GM18499 (cell line): Measurements from ENCODE around the gene ZNF618.

Experiments used
- ATAC-seq: cut with Tn5 transposase; IDR thresholded peaks from one replicate; pipeline ENCODE4 v1.9.1; 2021; ENCODE audit warnings: moderate number of reproducible peaks; ENCODE audit not compliant: insufficient read depth, unreplicated experiment

ZNF618 gene

DNA sequence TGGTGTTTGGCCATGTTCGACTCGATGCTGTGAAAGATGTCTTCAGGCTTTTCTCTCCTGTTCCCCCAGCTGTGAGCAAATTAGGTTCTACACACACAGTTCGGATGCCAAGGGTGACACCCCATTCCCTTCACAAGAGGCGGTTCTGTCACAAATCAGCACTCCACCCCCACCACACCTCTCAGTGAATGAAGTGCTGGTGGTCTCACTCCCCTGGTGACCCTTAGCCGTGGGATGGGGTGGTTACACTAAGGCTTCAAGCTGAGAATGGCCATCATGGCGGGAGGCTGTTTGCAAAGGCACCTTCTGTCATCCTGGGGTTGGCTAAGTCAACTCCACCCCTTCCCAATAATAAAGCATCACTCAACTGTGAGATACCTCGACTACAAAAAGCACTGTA is 175.6 kb downstream of the ZNF618 start:
- no peak for ATAC-seq

DNA sequence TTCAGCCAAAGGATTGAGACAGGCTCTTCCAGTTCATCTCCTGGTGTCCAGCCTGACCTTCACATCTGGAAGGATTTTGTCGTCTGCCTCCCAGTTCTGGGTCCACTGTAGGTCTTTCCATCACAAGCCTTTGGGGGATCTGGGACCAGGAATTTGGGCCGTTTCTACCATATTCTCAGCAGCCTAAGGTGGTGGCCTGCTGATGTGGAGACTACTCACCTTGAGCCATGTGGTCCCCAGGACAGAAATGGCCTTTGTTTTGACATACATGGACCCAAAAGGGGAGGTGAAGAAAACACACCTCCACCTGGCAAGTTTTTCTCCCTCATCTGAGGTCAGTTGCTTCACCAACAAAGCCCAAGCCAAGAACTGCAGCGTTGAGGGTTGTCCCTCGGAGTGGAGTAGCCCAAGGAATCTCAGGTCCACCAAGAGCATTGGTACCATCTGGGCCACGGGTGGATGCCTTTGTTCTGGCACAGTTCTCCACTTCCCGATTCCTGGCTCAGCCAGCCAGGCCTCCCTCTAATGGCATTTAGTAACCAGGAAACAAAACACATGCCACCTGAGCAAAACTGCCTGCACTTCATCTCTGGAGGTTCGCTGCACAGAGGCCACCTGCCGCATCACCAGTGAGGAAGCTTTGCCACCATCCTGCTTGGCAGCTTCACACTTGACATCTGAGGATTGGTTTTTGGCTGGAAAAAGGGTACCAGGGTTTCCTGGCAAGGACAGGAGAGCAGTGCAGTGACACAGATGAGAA is 177.3 kb downstream of the ZNF618 start:
- ATAC-seq = no peak

DNA sequence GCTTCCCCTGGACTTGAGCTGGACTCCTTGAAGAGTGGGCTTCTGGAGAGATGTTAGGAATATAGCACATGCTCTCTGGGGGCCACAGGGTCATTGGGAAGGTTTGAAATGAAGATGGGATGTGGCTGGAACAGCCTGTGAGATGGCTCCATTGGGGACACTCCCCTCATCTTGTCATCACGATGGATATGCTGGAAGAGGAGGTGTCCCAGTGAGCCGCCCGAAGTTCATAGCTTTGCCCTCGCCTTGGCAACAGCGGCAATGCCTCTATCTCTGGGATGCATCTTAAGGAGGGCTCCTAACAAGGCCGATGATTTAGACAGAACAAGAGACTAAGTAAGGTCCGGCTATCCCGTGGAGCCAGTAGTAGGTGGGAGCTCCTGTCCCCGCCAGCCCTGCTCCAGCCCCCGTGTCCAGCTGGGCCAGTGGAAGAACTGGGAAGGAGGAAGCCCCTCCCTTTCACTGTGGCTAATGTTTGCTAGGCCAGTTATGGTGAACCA is 178.1 kb downstream of the ZNF618 start:
- no peak for ATAC-seq

DNA sequence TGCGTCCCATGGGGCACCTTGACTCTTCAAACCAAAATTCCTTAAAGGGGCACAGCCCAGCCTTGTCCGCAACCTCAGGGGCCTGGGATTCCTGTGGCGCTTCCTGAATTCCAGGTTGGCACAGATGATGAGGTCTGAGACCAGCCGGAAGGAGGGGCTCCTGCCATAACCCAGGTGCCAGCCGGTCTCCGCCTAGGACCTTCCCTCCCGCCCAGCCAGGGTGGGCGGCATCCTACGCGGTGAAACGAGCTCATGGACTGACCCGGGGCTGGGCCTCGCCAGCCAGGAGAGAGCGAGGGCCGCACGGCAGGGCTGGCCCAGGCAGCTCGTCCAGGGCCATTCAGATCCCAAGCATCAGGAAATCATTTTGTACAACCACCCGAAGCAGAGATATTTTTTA is 179.0 kb downstream of the ZNF618 start:
- ATAC-seq = no peak

DNA sequence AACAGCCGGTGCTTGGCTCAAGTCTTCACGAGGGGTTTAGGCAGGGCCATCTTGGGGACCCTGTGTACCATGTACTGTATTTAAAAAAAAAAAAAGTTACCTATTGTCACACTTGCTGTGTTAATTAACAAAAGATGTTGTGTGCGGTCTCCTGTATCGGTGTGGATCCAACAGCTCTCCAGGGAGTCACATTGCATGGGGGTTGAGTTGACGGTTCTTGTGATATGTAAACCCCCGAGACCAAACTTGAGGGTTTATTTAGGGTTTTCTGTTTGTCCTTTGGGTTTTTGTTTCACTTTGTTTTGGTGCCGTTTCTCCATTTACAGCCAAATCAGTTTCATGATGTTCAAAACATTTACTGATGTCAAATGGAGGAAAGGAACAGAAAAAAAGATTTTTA is 179.8 kb downstream of the ZNF618 start:
- no peak for ATAC-seq

DNA sequence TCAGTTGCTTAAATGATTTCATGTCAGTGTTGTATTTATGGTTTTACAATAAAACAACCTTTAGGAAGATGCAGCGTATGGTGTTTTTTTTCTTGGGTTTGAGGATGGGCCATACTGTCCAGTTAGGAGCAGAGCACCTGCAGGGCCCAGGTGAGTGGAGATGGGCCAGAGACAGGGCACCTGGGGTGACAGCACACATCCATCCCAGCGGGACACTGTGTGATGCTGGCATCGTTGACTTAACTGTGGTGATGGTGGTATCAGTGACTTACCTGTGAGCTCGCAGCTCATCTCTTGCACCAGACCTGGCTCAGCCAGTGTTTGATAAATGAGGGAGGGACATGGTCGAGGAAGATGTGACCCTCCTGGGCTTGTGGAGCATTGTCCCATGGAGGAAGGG is 180.4 kb downstream of the ZNF618 start:
- ATAC-seq = no peak

DNA sequence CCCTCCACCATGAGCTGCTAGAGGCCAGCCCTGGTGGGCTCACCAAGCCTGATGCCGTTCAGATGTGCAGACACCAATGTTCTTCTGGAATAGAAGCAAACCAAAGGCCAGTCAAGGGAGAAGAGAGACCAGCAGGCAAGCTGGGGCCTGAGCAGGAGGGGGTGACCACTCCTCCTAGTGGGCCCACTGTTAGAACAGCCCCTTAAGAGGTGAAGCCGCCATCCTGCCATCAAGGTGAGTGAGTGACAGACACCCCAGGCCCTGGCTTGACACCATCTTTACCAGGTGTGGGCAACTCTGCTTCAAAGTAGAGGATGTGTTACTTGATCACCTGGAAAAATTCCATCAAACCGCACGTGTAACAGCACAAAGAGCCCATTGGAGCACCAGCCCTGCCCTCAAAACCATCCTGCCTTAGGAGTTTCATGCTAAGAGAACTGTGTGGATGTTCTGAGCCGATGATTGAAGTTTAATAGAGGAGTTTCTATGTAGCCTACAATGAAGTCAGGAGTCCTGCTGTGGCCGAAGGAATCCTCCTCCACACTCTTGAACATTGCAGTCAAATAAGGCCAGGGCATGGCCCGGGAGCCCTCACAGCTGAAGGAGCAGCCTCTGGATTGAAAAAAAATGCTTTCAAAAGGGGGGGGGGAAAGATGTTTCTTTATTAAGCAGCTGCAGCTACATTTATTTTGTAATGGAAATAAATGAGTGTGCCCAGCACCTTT is 181.2 kb downstream of the ZNF618 start:
- no peak for ATAC-seq

DNA sequence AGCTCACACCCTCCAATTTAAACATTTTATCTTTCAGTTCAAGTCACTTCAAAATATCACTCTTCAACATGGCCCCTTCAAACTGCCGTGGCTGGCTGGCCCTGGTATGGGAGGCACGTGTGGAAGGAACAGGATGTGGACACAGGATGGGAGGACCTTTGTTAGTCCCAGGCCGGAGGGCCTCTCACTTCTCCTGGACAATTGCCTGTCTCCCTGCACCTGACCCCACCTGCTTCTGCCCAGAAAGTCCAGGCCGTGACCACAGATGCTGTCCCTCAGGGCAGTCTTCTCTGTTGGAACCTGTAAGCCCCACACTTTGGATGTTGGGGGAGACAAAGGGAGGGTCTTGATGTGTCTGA is 182.6 kb downstream of the ZNF618 start:
- no peak for ATAC-seq

DNA sequence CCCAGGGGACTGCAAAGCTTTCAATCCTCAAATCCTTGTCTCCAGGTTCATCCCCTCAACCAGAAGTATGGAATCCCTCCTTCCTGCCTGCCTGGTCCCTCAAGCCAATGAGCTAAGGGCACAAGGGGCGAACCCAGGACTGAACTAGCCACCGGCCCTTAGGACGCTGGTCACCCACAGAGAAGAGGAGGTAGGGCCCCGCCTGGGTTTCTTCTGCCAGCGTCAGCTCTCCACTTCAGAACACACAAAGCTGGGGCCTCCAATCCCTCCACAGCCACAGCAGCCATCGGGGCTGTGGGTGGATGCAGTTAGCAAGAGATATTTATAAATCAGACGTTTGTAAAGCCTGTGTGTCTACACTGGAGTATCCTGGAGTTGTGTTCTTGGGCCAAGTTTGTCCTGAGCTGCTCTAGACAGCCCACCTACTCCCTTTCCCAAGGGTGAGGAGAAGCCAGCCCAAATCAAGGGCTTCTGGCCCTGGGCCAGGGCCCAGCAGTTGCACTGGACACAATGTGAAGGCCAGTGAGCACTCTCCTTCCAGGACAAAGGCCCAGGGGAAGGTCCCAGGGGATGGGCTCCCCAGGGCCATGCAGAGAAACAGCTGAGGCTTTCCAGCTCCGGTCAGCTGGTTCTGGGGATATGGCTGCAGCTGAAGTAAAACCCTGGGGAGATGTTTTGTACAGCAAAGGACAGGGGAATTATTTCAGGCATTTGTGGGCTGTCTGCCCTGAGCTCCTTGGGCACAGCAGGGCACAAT is 183.1 kb downstream of the ZNF618 start:
- no peak for ATAC-seq

DNA sequence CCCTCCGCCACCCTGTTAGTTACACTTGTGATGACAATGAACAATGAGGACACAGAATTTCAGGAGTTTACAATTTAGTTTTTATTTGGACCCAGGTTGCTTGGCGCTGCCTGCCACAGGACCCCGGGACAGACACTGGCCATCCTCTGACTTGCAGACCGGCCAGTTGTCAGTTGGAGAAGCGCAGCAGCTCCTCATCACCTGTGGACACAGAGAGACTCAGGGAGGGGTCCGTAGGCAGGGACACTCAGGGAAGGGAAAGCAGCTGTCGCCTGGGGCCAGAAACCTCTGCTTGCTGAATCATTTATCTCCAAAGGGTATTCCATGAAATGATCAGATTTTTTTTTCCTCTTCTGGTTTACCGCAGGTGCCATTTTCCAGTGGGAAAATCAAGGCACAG is 184.0 kb downstream of the ZNF618 start:
- no peak for ATAC-seq

DNA sequence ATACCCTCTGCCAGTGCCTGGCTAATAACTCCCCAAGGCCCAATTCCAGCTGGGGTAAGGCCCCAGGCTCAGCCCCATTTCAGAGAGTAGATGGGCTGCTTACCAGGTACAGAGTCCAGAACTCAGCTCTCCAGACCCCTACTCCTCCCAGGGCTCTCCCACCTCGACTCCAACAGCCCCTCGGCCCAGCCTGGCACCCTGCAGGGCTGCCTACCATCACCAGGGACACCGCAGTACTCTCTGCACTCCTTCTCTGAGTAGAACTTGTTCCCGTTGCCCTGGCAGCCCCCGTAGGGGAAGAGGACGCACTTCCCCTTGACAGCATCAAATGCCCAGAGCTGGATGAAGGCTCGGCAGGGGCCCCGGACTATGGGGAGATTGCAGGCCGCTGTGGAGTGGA is 184.6 kb downstream of the ZNF618 start:
- ATAC-seq = no peak

DNA sequence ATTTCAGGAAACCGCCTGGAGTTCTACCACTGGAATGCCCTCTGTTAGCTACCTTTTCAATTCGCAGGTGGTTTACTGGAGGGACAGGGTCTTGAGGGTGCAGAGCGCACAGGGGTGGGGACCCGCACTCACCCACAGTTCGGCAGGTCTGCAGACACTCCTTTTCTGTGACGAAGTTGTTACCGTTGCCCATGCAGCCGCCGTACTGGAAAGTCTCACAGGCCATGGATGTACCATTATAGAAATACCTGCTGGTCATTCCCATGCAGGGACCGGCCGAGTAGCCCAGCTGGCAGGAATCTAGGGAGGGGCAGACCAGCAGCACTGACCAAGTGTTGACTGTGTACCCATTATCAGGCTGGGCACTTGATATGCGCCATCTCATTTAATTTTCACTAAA is 185.2 kb downstream of the ZNF618 start:
- ATAC-seq = no peak

DNA sequence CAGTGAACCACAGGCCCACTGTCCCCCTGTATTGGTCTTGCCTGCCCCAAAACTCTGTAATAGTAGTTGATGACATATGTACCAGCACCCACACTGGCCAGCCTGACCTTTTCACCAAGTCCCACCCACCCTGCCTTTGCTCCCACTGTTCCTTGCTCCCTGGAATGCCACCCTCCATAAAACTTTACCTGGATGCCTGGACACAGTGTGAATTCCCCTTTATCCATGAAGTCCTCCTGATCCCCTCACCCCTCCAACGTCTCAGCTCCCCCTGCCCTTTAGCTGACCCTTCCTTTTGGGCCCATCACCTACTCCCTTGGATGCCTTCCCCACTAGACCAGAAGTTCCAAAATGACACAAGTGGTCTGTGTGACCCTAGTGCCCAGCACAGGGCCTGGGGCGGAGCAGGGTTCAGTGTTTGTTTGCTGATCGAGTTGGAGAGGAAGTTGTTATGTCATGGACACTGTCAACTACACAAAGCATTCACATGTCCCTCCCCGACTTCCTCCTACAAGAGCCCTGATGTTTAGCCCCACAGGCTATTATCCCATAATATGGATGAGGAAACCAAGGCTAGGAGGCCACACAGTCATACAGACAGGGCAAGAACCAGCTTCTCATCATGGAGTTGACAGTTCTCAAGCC is 185.8 kb downstream of the ZNF618 start:
- no peak for ATAC-seq

DNA sequence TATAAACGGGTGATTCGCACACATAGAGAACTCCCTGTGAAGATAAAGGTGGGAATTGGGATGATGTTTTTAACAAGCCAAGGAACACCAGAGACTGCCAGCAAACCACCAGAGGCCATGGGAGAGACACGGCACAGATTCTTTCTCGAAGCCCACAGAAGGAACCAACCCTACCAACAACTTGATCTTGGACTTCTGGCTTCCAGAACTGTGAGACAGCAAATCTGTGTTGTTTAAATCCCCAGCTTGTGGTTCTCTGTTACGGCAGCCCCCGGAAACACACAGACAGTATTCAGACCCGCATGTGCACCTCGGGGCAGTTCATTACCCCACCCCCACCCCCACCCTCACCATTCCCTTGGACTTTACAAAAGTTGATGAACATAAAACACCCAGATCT is 189.2 kb downstream of the ZNF618 start:
- ATAC-seq = no peak

DNA sequence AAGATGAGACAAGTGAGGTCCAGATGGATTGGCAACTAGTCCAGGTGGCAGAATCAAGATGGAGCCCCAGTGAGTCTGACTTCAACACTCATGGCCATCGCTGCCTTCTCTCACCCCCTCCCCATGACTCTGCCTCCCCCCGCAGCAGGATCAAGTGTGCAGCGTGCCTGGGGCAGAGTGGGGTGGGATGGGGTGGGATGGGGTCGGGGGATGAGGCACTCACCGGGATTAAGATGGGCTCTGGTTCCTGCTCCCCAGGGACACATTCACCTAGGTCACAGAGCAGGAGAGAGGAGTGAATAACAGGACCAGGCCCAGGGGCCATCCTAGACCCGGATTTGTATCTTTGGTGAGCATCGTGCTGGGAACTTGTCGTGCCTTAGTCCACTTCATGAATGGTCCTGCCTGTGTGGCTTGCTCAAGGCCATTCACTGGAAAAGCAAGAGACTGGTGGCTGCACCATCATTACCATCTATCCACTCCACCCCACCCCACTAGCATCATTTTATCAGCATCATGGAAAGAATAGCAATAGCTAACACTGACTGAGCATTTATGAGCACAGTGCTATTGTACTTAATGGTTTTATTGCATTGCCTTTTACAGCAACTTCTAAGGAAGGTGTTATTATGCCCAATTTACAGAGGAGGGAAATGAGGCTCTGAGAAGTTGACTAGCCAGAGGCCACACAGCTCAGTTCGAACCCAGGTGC is 193.5 kb downstream of the ZNF618 start:
- ATAC-seq = no peak

DNA sequence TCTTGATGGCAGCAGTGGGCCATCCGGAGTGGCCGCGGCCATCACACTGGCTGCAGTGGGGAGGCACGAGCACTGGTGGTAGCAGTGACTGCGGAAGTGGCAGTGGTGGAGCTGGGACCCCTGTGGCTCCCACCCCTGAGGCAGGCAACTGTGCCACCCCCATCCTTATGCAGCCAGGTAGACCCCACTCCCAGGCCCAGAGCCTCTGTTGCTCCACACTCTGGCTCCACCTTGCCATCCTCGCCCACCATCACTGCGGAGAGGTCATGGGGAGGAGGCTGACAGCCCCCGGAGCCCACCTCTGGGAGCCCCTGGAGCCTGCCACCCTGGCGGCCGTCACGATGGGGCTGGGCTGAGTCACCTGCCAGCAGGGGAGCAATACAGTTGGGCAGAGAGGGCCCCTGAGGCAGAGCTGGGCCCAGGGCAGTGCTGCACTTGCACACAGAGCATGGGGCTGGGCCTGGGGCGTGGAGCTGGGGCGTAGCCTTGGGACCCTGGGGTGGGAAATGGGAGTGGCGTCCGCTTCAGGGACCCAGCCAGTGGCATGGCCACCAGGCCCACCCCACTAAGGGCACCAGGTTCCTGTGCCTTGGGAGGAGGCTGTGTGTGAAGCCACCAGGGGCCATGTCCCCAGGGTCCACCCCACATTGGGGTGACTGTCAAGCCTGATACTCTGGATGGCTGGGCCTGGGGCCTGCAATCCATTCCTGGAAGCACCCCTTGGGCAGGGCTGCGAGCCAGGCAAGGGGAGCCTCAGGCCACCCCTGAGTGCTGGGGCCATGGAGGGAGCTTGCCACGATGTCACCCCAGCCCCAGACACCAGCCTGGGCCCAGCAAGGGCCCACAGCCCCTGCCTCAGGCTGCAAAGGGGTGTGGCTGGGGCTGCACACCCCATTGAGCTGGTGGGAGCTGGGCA is 194.3 kb downstream of the ZNF618 start:
- ATAC-seq = no peak

DNA sequence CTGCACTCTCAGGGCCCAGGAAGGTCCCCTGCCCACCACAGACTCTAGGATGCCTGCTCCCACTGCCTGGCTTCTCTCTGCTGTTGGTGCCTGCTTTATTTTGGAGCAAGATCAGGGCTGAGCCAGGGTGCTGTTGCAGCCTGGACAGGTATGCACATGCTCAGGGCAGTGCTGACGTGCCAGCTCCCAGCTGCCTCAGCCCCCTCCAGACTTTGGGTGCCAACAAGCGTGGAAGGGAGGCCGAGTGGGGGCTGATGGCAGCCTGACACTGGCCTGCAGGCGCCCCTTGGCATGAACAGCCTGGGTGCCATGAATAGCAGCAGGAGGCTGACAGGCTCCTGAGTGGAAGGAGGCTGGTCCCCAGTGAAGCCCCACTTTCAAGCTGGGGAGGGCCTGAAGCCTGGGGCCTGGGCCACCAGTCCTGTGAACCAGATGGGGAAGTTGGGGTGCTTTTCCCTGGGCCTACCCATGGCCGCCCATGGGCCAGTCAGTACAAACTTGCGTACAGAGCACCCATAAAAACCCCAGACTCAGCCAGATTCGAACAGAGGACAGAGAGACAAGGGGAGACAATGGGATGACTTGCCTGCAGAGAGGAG is 195.2 kb downstream of the ZNF618 start:
- no peak for ATAC-seq

DNA sequence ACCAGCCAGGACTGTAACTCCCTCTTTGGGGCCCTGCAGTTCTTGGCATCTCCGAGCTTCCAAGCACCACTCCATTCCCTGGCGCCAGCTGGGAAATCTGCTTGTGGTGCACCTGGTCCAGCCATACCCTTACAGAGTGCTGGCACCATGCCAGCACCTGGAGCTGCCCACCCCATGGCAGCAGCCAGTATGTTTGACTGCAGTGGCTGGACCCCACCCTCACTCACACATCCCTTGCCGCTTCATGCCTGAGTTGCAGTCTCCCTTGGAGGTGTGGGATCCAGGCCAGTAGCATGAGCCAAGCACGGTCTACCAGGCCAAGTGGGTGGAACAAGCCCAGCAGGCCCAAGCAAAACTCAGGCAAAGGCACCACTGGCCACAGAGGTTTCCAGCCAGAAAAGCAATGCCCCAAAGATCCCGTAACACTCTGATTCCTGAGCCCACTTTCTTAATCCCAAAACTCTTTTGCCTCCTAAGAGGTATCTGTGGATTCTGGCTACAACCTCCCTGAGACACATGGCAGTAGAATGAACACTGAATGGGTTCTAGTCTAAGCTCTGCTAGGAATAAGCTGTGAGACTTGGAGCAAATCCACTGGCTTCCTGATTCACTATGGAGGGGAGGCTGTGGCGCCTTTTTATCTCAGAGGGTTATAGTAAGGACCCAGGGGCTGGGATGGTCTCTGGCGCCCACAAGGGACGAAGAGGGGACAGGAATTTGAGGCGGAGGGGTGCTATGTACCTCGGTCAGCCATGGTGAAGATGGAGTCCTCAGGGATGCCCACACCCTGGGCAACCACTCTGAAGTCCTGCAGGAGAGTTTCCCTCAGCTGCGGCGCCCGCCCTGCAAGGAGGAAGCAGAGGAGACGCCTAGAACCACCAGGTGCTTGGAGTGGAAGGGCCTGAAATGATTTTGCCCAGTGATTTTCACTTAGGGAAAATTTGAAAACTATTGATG is 196.4 kb downstream of the ZNF618 start:
- ATAC-seq = no peak
